GM18511 (cell line): Measurements from ENCODE around the gene LRRC10B.

Experiments
- ATAC-seq: cut with Tn5 transposase; IDR thresholded peaks from one replicate; pipeline ENCODE4 v1.9.1; 2021; ENCODE audit warnings: mild to moderate bottlenecking, moderate library complexity; ENCODE audit not compliant: unreplicated experiment

The LRRC10B gene

GRCh38 chr11:61486011-61486620 lies 22.4 kb upstream of the LRRC10B start:
- ATAC-seq, result no peak

- no peak for ATAC-seq
Measured at GRCh38 chr11:61486779-61487178, 21.8 kb upstream of the LRRC10B start.

- ATAC-seq, result no peak
Measured at GRCh38 chr11:61487342-61488025, 21.1 kb upstream of the LRRC10B start.

- ATAC-seq, result no peak
Measured at GRCh38 chr11:61488651-61489291, 19.8 kb upstream of the LRRC10B start.

GRCh38 chr11:61489833-61490721 lies 18.5 kb upstream of the LRRC10B start:
- no peak for ATAC-seq

GRCh38 chr11:61491736-61492395 lies 16.7 kb upstream of the LRRC10B start:
- no peak for ATAC-seq

GRCh38 chr11:61494381-61494961 lies 14.1 kb upstream of the LRRC10B start:
- no peak for ATAC-seq

GRCh38 chr11:61495801-61496601 lies 12.5 kb upstream of the LRRC10B start:
- ATAC-seq, result no peak

GRCh38 chr11:61496602-61497400 lies 11.7 kb upstream of the LRRC10B start:
- no peak for ATAC-seq

GRCh38 chr11:61497473-61497872 lies 11.1 kb upstream of the LRRC10B start:
- no peak for ATAC-seq

- ATAC-seq, result no peak
Measured at GRCh38 chr11:61497876-61498275, 10.7 kb upstream of the LRRC10B start.

- ATAC-seq, result no peak
Measured at GRCh38 chr11:61498767-61499341, 9.7 kb upstream of the LRRC10B start.

GRCh38 chr11:61499816-61500491 lies 8.6 kb upstream of the LRRC10B start:
- ATAC-seq, result no peak

GRCh38 chr11:61502522-61502921 lies 6.0 kb upstream of the LRRC10B start:
- ATAC-seq, result no peak

GRCh38 chr11:61503135-61503770 lies 5.3 kb upstream of the LRRC10B start:
- no peak for ATAC-seq

GRCh38 chr11:61505106-61505505 lies 3.4 kb upstream of the LRRC10B start:
- no peak for ATAC-seq

GRCh38 chr11:61505640-61506155 lies 2.9 kb upstream of the LRRC10B start:
- no peak for ATAC-seq
